IMR-90 (cell line): ENCODE data around the gene HS2ST1. TPM values are rescaled to one million over a fixed set of nuclear protein-coding genes. Genes with fewer than 3 reads are reported as not detected.

Source experiments
- ATAC-seq: fragments of 200-7000 bp; cut with Tn5 transposase; 2 replicates; pipeline ENCODE4 v1.9.1; 2020; ENCODE audit warnings: low read depth, mild to moderate bottlenecking, moderate library complexity
- BruUV-seq: library from RNA; stranded (reverse); fragments of 400-500 nt; replicated peaks from 2 replicates; lab custom pipeline; 2021; lab: Mats Ljungman, UMichigan
- CTCF ChIA-PET: fragments of 300-600 bp; formaldehyde crosslinking; extraction: SDS; loops from one replicate; lab custom pipeline; 2021; ENCODE audit warnings: antibody characterized with exemption; lab: Yijun Ruan, JAX
- POLR2A ChIA-PET: fragments of 300-600 bp; sonication (Branson Sonifier 250); formaldehyde crosslinking; loops from one replicate; lab custom pipeline; 2022; ENCODE audit warnings: antibody characterized with exemption; ENCODE audit not compliant: unreplicated experiment; lab: Charles Lee
- DNase-seq: peaks from one replicate; pipeline ENCODE4 v3.0.0; 2013
- H2AFZ ChIP-seq: replicated peaks from 2 replicates; pipeline ENCODE3; 2013; ENCODE audit warnings: low read length, mild to moderate bottlenecking; ENCODE audit not compliant: poor library complexity
- H2AK5ac ChIP-seq: 2 replicates; pipeline ENCODE4 v1.6.1; 2013; ENCODE audit warnings: low read depth, low read length, inconsistent platforms
- H2AK9ac ChIP-seq: replicated peaks from 2 replicates; pipeline ENCODE3; 2013; ENCODE audit warnings: mild to moderate bottlenecking, low read depth, low read length, moderate library complexity; ENCODE audit not compliant: poor library complexity
- H2BK120ac ChIP-seq: 2 replicates; pipeline ENCODE4 v1.6.1; 2013; ENCODE audit warnings: low read depth, low read length, inconsistent platforms
- H2BK15ac ChIP-seq: 3 replicates; pipeline ENCODE4 v1.6.1; 2013; ENCODE audit warnings: low read depth, low read length, inconsistent platforms
- H2BK20ac ChIP-seq: 2 replicates; pipeline ENCODE4 v1.6.1; 2013; ENCODE audit warnings: low read depth, mild to moderate bottlenecking, inconsistent platforms, low read length, moderate library complexity
- H2BK5ac ChIP-seq: 2 replicates; pipeline ENCODE4 v1.6.1; 2013; ENCODE audit warnings: mild to moderate bottlenecking, low read depth, low read length, inconsistent platforms; ENCODE audit not compliant: poor library complexity, severe bottlenecking
- H3K14ac ChIP-seq: replicated peaks from 2 replicates; pipeline ENCODE4 v1.6.1; 2013; ENCODE audit warnings: low read depth, low read length, inconsistent platforms
- H3K18ac ChIP-seq: 2 replicates; pipeline ENCODE4 v1.6.1; 2013; ENCODE audit warnings: low read depth, low read length, control low read depth
- H3K23ac ChIP-seq: 2 replicates; pipeline ENCODE4 v1.6.1; 2013; ENCODE audit warnings: low read depth, low read length, inconsistent platforms
- H3K27ac ChIP-seq: 2 replicates; pipeline ENCODE4 v1.5.1; 2013; ENCODE audit warnings: mild to moderate bottlenecking, control low read depth, low read length; ENCODE audit not compliant: insufficient read depth
- H3K27me3 ChIP-seq: 2 replicates; pipeline ENCODE4 v1.6.1; 2013; ENCODE audit warnings: low read length; ENCODE audit not compliant: control insufficient read depth, insufficient read depth
- H3K36me3 ChIP-seq: 2 replicates; pipeline ENCODE4 v1.6.1; 2013; ENCODE audit warnings: low read length, mixed read lengths; ENCODE audit not compliant: control insufficient read depth, insufficient read depth
- H3K4ac ChIP-seq: 2 replicates; pipeline ENCODE4 v1.6.1; 2013; ENCODE audit warnings: low read depth, low read length, inconsistent platforms
- H3K4me1 ChIP-seq: 2 replicates; pipeline ENCODE4 v1.6.1; 2013; ENCODE audit warnings: low read length, mixed read lengths; ENCODE audit not compliant: control insufficient read depth, insufficient read depth
- H3K4me2 ChIP-seq: 2 replicates; pipeline ENCODE4 v1.6.1; 2013; ENCODE audit warnings: low read depth, mild to moderate bottlenecking, control low read depth, low read length, moderate library complexity
- H3K4me3 ChIP-seq: 2 replicates; pipeline ENCODE4 v1.5.1; 2013; ENCODE audit warnings: low read depth, mild to moderate bottlenecking, control low read depth, low read length, moderate library complexity; ENCODE audit not compliant: insufficient read depth
- H3K56ac ChIP-seq: 2 replicates; pipeline ENCODE4 v1.6.1; 2013; ENCODE audit warnings: low read length, inconsistent platforms; ENCODE audit not compliant: insufficient read depth; ENCODE audit errors: extremely low read depth
- H3K79me1 ChIP-seq, 2 experiments: 2 replicates each; pipeline ENCODE4 v1.6.1; 2013; ENCODE audit warnings: low read length in 2 of 2, inconsistent platforms in 1 of 2, low read depth in 1 of 2
- H3K9ac ChIP-seq: 2 replicates; pipeline ENCODE4 v1.6.1; 2013; ENCODE audit warnings: low read depth, low read length, control low read depth
- H3K9me1 ChIP-seq: 2 replicates; pipeline ENCODE4 v1.6.1; 2013; ENCODE audit warnings: low read length, inconsistent platforms; ENCODE audit not compliant: insufficient read depth
- H3K9me3 ChIP-seq: 2 replicates; pipeline ENCODE4 v1.6.1; 2013; ENCODE audit warnings: low read length; ENCODE audit not compliant: control insufficient read depth, insufficient read depth
- H4K20me1 ChIP-seq: 2 replicates; pipeline ENCODE4 v1.6.1; 2013; ENCODE audit warnings: low read length, inconsistent platforms; ENCODE audit not compliant: insufficient read depth
- H4K5ac ChIP-seq: 2 replicates; pipeline ENCODE4 v1.6.1; 2013; ENCODE audit warnings: mild to moderate bottlenecking, low read depth, low read length, control low read depth
- H4K8ac ChIP-seq, 2 experiments: 2 replicates each; pipeline ENCODE4 v1.6.1; 2013; ENCODE audit warnings: low read depth in 2 of 2, low read length in 2 of 2, control low read depth in 1 of 2, inconsistent platforms in 1 of 2
- H4K91ac ChIP-seq: 2 replicates; pipeline ENCODE4 v1.6.1; 2013; ENCODE audit warnings: low read depth, low read length, inconsistent platforms; ENCODE audit not compliant: insufficient read depth
- BHLHE40 ChIP-seq: fragments of 150-350 bp; IDR thresholded peaks from 2 replicates; pipeline ENCODE4 v1.6.1; 2016; ENCODE audit warnings: mild to moderate bottlenecking, low read depth, low read length
- CEBPB ChIP-seq: IDR thresholded peaks from 2 replicates; pipeline ENCODE4 v1.6.1; 2012; ENCODE audit warnings: low read depth, low read length, improper control_type of control experiment
- CHD1 ChIP-seq: IDR thresholded peaks from 2 replicates; pipeline ENCODE4 v1.6.1; 2012; ENCODE audit warnings: low read depth, low read length, improper control_type of control experiment
- CTCF ChIP-seq: conservative IDR thresholded peaks from 2 replicates; pipeline ENCODE4 v1.5.1; 2012; ENCODE audit warnings: mild to moderate bottlenecking, low read depth, low read length, improper control_type of control experiment
- ELK1 ChIP-seq: fragments of 150-350 bp; IDR thresholded peaks from 2 replicates; pipeline ENCODE4 v1.6.1; 2016; ENCODE audit warnings: low read depth, mild to moderate bottlenecking, low read length, moderate library complexity, borderline replicate concordance
- FOS ChIP-seq: fragments of 150-350 bp; IDR thresholded peaks from 2 replicates; pipeline ENCODE4 v1.6.1; 2016; ENCODE audit warnings: low read depth, low read length
- MAFK ChIP-seq: IDR thresholded peaks from 2 replicates; pipeline ENCODE4 v1.6.1; 2012; ENCODE audit warnings: low read depth, low read length, improper control_type of control experiment
- MAZ ChIP-seq: IDR thresholded peaks from 2 replicates; pipeline ENCODE4 v1.6.1; 2012; ENCODE audit warnings: low read depth, mild to moderate bottlenecking, low read length, improper control_type of control experiment, moderate library complexity, borderline replicate concordance
- MXI1 ChIP-seq: IDR thresholded peaks from 2 replicates; pipeline ENCODE4 v1.6.1; 2012; ENCODE audit warnings: low read depth, mild to moderate bottlenecking, low read length, moderate library complexity, borderline replicate concordance
- NFE2L2 ChIP-seq: fragments of 150-350 bp; IDR thresholded peaks from 2 replicates; pipeline ENCODE4 v1.6.1; 2016; ENCODE audit warnings: low read depth, mild to moderate bottlenecking, low read length
- POLR2A ChIP-seq: IDR thresholded peaks from 2 replicates; pipeline ENCODE4 v1.6.1; 2012; ENCODE audit warnings: mild to moderate bottlenecking, low read depth, low read length
- RAD21 ChIP-seq: IDR thresholded peaks from 2 replicates; pipeline ENCODE4 v1.6.1; 2012; ENCODE audit warnings: low read length, improper control_type of control experiment
- RCOR1 ChIP-seq: IDR thresholded peaks from 2 replicates; pipeline ENCODE4 v1.6.1; 2012; ENCODE audit warnings: mild to moderate bottlenecking, low read length, improper control_type of control experiment; ENCODE audit not compliant: insufficient replicate concordance
- RFX5 ChIP-seq: IDR thresholded peaks from 2 replicates; pipeline ENCODE4 v1.8.0; 2012; ENCODE audit warnings: low read depth, mild to moderate bottlenecking, low read length, moderate library complexity
- SMC3 ChIP-seq: fragments of 150-350 bp; IDR thresholded peaks from 2 replicates; pipeline ENCODE4 v1.6.1; 2016; ENCODE audit warnings: low read depth, mild to moderate bottlenecking, antibody characterized with exemption, low read length, moderate library complexity
- USF2 ChIP-seq: fragments of 150-350 bp; IDR thresholded peaks from 2 replicates; pipeline ENCODE4 v1.6.1; 2017; ENCODE audit warnings: mild to moderate bottlenecking, antibody characterized with exemption, low read length, low read depth
- dilution Hi-C: fragments of 300-500 bp; cut with HindIII; formaldehyde crosslinking; loops from one replicate; pipeline ENCODE4 v1.14.3; 2018; ENCODE audit warnings: low sequenced_read_pairs; ENCODE audit not compliant: unreplicated experiment
- in situ Hi-C: fragments of 300-500 bp; cut with MboI; formaldehyde crosslinking; loops from 3 replicates; pipeline ENCODE4 v1.14.3; 2019; ENCODE audit warnings: low sequenced_read_pairs, inconsistent platforms, mixed read lengths
- intact Hi-C: fragments of 100-400 bp; cut with micrococcal nuclease; formaldehyde crosslinking; loops from 2 replicates; pipeline ENCODE4 v1.10.0; 2022
- polyA plus RNA-seq, 3 experiments: library from polyadenylated mRNA; depleted of rRNA; stranded (reverse); fragments of >200 nt; gene quantifications; 2 replicates each; pipeline ENCODE4 v1.2.3, GENCODE V29; 2012; ENCODE audit warnings: low replicate concordance in 1 of 3
- total RNA-seq: library from RNA; depleted of rRNA; stranded (reverse); fragments of >200 nt; gene quantifications from 2 replicates; pipeline ENCODE4 v1.2.3, GENCODE V29; 2012

The HS2ST1 gene
- total and polyA plus RNA-seq, 2 of the 4 experiments (the other 2 are of a cell fraction): 7.8 to 13.1 TPM

- no peaks in the 10 kb centered on the region for H3K36me3 ChIP-seq
- no peak overlapping the region for H2BK120ac ChIP-seq
- H4K91ac ChIP-seq: no peak overlapping the region
- H3K4me3 ChIP-seq: no peak overlapping the region
- no peaks in the 10 kb centered on the region for H3K4me1 ChIP-seq
- no peak overlapping the region for H3K14ac ChIP-seq
- no peak overlapping the region for H3K9ac ChIP-seq
- in situ Hi-C loops: no loop called here
- H3K4ac ChIP-seq: no peak overlapping the region
- H3K56ac ChIP-seq: no peak overlapping the region
- H2BK20ac ChIP-seq: no peak overlapping the region
- no peak for DNase-seq
- H2AK9ac ChIP-seq: no peak overlapping the region
- H3K18ac ChIP-seq: no peak overlapping the region
- H3K27me3 ChIP-seq: no peaks in the 10 kb centered on the region
- TF ChIP-seq MXI1 (no peak), SMC3 (no peak), RFX5 (no peak), NFE2L2 (no peak), MAZ (no peak), BHLHE40 (no peak), CTCF (no peak), CHD1 (no peak), RAD21 (no peak), FOS (no peak), POLR2A (no peak), ELK1 (no peak), RCOR1 (no peak), CEBPB (no peak), USF2 (no peak), MAFK (no peak)
- no peak overlapping the region for H2BK5ac ChIP-seq
- dilution Hi-C loops: no loop called here
- H3K4me2 ChIP-seq: no peak overlapping the region
- H4K20me1 ChIP-seq: no peaks in the 10 kb centered on the region
- no peak for ATAC-seq
- CTCF ChIA-PET: no interaction called here
- BruUV-seq: no TSS peak
- POLR2A ChIA-PET: no interaction called here
- no peak overlapping the region for H3K27ac ChIP-seq
- no peak overlapping the region for H2BK15ac ChIP-seq
- no peaks in the 10 kb centered on the region; a peak in 1 of 4 replicates for H3K79me1 ChIP-seq
- no peaks in the 10 kb centered on the region for H3K9me3 ChIP-seq
- no peak overlapping the region for H2AK5ac ChIP-seq
- intact Hi-C loops: no loop called here
- no peak overlapping the region for H2AFZ ChIP-seq
- no peak overlapping the region for H4K8ac ChIP-seq
- no peak overlapping the region for H3K23ac ChIP-seq
- H4K5ac ChIP-seq: no peak overlapping the region
- H3K9me1 ChIP-seq: no peaks in the 10 kb centered on the region
Measured at GRCh38 chr1:86987446-86987845, 73.0 kb downstream of the HS2ST1 start.
